NB4 (cell line): Measurements from ENCODE around the gene DHX58.

ENCODE experiments used
- CTCF ChIP-seq: IDR thresholded peaks from one replicate; pipeline ENCODE4 v1.5.1; 2012; ENCODE audit warnings: low read depth, low read length
- MAX ChIP-seq: IDR thresholded peaks from 2 replicates; pipeline ENCODE4 v1.6.1; 2011; ENCODE audit warnings: low read depth, low read length
- MYC ChIP-seq: IDR thresholded peaks from 2 replicates; pipeline ENCODE4 v1.6.1; 2011; ENCODE audit warnings: low read depth, low read length

GRCh38 chr17:42075789-42076188 lies 36.7 kb downstream of the DHX58 start:
- no peak for TF ChIP-seq MAX
- no peak for TF ChIP-seq CTCF
- TF ChIP-seq MYC, result no peak
